Measurements from ENCODE around the gene RBBP7.

The RBBP7 gene

GRCh38 chrX:16851421-16851820 is 18.7 kb downstream of the RBBP7 start:
- no peak for TF ChIP-seq CTCF (IDR thresholded peaks at IDR 0.05; ENCODE audit: low read depth, low read length)
- no peak for DNase-seq
- H3K4me3 ChIP-seq (ENCODE audit: low read depth, low read length): no peak overlapping the region
- H3K36me3 ChIP-seq: peaks cover 86% of the 10 kb centered on the region
- no peaks in the 10 kb centered on the region for H3K9me3 ChIP-seq (ENCODE audit: severe bottlenecking)
- H3K27ac ChIP-seq: no peak overlapping the region
- H3K27me3 ChIP-seq (ENCODE audit: insufficient read depth, low read depth, severe bottlenecking): no peaks in the 10 kb centered on the region

- DNase-seq: no peak
- Histone ChIP-seq H3K9me3 (ENCODE audit: severe bottlenecking) (no peaks in the 10 kb centered on the region), H3K4me3 (ENCODE audit: low read depth, low read length) (no peak overlapping the region), H3K27me3 (ENCODE audit: insufficient read depth, low read depth, severe bottlenecking) (no peaks in the 10 kb centered on the region), H3K27ac (no peak overlapping the region), H3K36me3 (peaks cover 89% of the 10 kb centered on the region)
- no peak for TF ChIP-seq CTCF (IDR thresholded peaks at IDR 0.05; ENCODE audit: low read depth, low read length)
These were observed 21.6 kb downstream of the RBBP7 start for GRCh38 chrX:16848541-16848940.

GRCh38 chrX:16845686-16846085 is 24.5 kb downstream of the RBBP7 start:
- no peak for TF ChIP-seq CTCF (IDR thresholded peaks at IDR 0.05; ENCODE audit: low read depth, low read length)
- Histone ChIP-seq H3K36me3 (peaks cover 90% of the 10 kb centered on the region), H3K4me3 (ENCODE audit: low read depth, low read length) (no peak overlapping the region), H3K27me3 (ENCODE audit: insufficient read depth, low read depth, severe bottlenecking) (no peaks in the 10 kb centered on the region), H3K9me3 (ENCODE audit: severe bottlenecking) (no peaks in the 10 kb centered on the region), H3K27ac (no peak overlapping the region)
- no peak for DNase-seq

GRCh38 chrX:16843208-16843909 is 26.8 kb downstream of the RBBP7 start:
- H3K36me3 ChIP-seq: peaks cover 93% of the 10 kb centered on the region
- TF ChIP-seq CTCF (IDR thresholded peaks at IDR 0.05; ENCODE audit: low read depth, low read length): no peak
- no peak overlapping the region for H3K4me3 ChIP-seq (ENCODE audit: low read depth, low read length)
- H3K27ac ChIP-seq: peak overlapping the region; percentile 35; the same call in 1 of the 2 replicates
- no peak for DNase-seq
- no peaks in the 10 kb centered on the region for H3K9me3 ChIP-seq (ENCODE audit: severe bottlenecking)
- H3K27me3 ChIP-seq (ENCODE audit: insufficient read depth, low read depth, severe bottlenecking): no peaks in the 10 kb centered on the region

GRCh38 chrX:16842684-16843083 is 27.5 kb downstream of the RBBP7 start:
- no peak overlapping the region for H3K4me3 ChIP-seq (ENCODE audit: low read depth, low read length)
- peaks cover 93% of the 10 kb centered on the region for H3K36me3 ChIP-seq
- H3K9me3 ChIP-seq (ENCODE audit: severe bottlenecking): no peaks in the 10 kb centered on the region
- no peak for DNase-seq
- TF ChIP-seq CTCF (IDR thresholded peaks at IDR 0.05; ENCODE audit: low read depth, low read length): no peak
- no peaks in the 10 kb centered on the region for H3K27me3 ChIP-seq (ENCODE audit: insufficient read depth, low read depth, severe bottlenecking)
- H3K27ac ChIP-seq: no peak overlapping the region; the same call in 1 of the 2 replicates

Measured in WERI-Rb-1 (cell line).